Epidermal melanocyte (primary cell): Measurements from ENCODE around the gene RGS14.
"Not testable (repeated sequence)": the region's sequence is repeated elsewhere in the genome, so short reads cannot be mapped to it uniquely, and the experiment has no call there.

Experiments used
- DNase-seq: peaks from one replicate; pipeline ENCODE4 v3.0.0; 2011; ENCODE audit warnings: low spot score; ENCODE audit not compliant: insufficient read length

RGS14 gene

DNA sequence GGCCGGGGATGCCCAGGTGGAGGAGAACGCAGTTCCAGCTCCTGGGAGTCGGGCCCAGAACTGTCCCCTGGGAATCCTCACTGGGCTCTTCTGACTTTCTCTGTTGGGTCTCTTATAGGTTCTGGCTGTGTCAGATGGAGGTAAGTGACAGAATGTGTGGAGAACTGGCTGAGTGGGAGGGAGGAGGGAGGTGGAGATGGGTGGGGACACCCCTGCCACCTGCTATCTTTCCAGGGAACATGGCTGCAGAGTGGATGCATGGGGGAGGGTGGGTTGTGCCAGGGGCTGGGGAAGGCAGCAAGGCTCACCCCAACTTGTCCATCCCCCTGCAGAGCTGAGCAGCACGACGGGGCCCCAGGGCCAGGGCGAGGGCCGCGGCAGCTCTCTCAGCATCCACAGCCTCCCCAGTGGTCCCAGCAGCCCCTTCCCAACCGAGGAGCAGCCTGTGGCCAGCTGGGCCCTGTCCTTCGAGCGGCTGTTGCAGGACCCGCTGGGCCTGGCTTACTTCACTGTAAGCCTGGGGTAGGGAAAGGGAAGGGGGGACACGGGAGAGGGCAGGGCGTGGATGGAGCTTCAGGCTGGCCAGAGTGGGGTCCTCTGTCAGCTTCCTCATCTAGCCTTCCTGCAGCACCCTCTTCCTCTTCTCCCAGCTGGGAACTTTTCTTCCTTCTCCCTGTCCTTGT lies 8.3 kb downstream of the RGS14 start:
- DNase-seq = no peak

DNA sequence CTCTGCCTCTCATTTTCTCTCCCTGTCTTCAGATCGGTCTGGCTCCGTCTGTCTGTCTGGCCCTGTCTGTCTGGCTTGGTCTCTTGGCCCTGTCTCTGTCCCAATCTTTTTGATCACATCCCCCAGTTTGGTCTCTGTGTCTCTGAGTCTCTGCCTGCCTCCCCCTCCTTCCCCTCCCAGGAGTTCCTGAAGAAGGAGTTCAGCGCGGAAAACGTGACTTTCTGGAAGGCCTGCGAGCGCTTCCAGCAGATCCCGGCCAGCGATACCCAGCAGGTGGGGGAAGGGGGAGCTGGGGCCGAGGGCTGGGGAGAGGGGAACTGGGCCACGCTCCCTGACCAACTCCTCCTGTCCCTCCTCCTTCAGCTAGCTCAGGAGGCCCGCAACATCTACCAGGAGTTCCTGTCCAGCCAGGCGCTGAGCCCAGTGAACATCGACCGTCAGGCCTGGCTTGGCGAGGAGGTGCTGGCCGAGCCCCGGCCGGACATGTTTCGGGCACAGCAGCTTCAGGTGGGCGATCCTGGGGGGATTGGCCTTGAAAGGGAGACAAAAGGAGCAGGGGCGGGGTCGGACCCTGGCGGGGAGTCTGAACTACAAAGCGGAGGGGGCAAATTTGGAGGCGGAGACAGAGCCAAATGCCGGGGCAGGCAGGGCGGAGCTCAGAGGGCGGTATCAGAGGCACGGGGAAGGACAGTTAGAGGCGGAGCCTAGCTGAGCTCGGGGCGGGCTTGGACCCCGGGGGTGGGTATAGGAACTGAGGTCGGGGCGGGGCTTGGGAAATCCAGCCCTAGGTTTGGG lies 9.0 kb downstream of the RGS14 start:
- DNase-seq = peak; percentile 97

DNA sequence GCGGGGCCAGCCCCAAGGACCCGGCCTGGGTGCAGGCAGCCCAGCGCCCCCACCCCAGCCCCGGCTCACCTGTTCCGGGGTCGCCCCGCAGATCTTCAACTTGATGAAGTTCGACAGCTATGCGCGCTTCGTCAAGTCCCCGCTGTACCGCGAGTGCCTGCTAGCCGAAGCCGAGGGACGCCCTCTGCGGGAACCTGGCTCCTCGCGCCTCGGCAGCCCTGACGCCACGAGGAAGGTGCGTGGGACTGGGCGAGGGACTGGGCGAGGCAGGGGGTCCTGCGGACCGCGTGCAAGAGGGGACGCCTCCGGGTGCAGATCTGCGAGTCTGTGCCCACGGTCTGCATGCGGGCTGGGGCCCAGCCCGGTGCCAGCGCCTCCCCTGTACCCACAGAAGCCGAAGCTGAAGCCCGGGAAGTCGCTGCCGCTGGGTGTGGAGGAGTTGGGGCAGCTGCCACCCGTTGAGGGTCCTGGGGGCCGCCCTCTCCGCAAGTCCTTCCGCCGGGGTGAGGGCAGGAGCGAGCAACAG lies 9.7 kb downstream of the RGS14 start:
- no peak for DNase-seq

DNA sequence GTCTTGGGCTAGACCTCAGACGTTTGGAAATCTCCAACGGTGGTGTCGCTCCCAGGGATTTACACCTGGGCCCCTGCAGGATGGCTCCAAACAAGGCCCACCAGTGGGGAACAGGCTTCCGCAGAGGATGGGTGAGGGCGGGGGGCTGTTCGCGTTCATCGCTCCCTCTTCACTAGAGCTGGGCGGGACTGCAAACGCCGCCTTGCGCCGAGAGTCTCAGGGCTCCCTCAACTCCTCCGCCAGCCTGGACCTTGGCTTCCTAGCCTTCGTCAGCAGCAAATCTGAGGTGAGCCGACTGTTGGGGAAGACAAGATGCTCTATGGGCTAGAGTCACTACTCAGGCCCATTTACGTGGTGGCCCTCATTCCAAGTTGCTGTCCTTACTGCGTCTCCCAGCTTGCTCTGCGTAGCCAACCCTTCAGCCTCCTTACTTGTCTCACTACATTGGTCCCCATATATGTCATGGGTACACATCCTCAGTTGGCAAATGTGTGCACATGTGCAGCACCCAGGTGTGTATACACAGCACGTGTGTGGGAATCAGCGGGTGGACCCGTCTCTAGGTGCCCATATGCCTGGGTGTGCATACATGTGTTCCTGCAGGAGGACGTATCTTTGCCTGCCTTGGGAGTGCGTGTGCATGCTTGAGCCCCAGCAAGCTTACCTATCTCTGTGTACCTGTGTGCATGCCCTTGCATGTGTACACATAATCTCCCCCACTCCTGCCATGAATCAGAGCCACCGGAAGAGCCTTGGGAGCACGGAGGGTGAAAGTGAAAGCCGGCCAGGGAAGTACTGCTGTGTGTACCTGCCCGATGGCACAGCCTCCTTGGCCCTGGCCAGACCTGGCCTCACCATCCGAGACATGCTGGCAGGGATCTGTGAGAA lies 10.5 kb downstream of the RGS14 start:
- peak; percentile 13 for DNase-seq

DNA sequence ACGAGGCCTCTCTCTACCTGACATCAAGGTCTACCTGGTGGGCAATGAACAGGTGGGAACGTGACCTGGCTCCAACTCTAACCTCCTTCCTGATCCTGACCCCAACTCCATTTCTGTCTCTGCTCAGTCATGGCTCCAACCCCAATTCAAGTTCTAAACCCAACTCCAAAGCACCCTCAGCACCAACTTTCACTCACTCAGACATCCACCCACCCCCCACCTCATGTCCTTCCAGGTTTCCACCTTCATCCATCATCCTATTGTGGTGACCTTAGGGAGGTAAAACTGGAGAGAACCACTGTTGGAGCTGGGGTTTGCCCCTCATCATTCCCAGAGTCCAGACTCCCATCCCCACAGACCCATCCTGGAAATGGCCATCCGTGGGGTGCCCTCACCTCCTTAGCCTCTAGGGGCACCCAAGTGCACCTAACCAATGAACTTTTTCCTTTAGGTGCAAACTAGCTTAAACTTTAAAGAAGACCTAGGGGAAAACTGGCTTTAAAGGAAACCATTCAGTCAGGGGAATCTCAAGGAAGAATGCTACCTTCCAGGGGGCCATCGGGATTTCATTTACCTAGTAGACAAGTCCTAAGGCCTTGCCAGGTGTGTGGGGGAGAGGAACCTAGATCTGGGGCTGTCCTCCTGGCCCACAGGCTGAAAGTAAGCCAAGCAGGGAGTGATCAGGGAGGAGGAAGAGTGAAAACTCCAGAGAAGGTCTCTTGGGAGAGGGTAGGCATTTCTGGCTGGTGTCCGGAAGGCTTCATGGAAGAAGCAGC lies 11.3 kb downstream of the RGS14 start:
- DNase-seq = peak; percentile 49

DNA sequence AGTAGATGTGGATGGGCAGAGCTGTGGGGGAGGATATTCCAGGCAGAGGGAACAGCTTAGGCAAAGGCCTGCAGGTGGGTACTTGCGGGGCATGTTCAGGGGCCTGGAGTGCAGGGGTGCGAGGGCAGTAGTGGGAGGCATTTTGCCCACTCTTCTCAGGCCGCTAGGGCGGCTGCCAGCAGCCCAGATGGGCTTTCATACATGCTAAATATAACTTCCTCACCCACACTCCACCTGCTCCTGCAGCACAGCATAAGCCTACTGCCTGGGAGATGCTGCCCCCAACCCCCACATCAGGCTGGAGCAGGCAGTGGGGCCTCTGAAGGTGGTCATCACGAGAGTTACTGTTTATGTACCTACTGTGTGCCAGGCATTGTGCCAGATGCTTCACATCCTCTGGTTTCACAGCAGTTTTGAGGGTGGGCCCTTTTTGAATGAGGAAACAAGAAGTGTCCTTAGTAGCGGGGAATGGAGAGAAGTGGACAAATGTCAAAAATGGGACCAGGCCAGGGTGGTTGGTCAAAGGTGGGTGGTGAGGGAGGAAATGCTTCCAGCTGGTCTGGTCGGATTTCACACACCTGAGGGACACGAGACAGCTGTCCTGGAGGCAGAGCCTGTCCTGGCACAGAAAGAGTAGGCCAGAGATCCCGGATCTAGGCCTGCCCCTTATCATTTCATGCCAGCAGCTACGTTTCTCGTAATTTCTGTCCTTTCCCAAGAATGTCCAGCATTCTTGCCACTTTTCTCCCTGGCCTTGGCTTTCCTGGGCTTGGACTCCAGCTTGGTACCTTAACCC lies 12.1 kb downstream of the RGS14 start:
- DNase-seq = peak; percentile 16

DNA sequence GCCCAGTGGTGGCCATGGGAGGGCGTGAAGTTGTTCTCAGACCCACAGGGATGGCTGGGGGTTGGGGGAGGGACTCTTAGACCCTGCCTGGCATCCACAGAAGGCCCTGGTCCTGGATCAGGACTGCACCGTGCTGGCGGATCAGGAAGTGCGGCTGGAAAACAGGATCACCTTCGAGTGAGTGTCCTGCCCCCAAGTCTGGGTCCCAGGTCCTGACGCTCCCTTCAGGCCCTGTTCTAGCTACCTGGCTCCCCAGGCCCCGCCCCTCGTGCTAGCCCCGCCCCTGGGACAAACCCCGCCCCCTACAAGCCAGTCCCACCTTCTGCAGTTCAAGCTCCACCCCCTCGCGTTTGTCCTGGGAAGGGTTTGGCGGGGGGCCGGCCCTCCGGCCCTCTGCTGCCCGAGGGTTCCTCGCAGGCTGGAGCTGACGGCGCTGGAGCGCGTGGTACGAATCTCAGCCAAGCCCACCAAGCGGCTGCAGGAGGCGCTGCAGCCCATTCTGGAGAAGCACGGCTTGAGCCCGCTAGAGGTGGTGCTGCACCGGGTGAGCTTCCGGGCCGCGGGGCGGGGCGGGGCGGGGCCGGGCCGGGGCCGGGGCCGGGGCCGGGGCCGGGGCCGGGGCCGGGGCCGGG lies 12.9 kb downstream of the RGS14 start:
- DNase-seq = peak; percentile 88

DNA sequence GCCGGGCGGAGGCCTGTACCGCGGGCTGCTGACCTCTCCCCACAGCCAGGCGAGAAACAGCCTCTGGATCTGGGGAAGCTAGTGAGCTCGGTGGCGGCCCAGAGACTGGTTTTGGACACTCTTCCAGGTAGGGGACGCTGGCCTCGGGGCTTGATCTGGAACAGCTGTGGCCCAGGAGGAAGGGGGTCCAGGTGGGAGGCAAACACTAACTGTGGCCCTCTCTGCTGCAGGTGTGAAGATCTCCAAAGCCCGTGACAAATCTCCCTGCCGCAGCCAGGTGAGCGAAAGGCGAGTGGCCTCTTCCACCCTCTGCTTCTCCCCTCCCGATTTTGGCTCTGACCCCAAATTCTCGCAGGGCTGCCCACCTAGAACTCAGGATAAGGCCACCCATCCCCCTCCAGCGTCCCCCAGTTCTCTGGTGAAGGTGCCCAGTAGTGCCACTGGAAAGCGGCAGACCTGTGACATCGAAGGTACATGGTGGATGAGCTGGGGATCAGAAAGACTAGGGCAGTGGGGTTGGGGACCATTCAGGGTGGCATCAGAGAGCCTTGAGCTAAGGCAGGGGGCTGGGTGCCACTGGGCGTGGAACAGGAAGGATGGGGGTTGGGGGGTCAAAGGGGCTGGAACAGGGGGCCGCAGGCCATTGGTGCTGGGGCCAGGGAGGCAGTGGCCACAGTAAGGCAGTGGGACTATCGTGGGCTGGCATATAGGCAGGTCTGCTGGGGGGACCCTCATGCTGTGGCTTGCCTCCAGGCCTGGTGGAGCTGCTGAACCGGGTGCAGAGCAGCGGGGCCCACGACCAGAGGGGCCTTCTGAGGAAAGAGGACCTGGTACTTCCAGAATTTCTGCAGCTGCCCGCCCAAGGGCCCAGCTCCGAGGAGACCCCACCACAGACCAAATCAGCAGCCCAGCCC lies 13.7 kb downstream of the RGS14 start:
- DNase-seq = no peak

DNA sequence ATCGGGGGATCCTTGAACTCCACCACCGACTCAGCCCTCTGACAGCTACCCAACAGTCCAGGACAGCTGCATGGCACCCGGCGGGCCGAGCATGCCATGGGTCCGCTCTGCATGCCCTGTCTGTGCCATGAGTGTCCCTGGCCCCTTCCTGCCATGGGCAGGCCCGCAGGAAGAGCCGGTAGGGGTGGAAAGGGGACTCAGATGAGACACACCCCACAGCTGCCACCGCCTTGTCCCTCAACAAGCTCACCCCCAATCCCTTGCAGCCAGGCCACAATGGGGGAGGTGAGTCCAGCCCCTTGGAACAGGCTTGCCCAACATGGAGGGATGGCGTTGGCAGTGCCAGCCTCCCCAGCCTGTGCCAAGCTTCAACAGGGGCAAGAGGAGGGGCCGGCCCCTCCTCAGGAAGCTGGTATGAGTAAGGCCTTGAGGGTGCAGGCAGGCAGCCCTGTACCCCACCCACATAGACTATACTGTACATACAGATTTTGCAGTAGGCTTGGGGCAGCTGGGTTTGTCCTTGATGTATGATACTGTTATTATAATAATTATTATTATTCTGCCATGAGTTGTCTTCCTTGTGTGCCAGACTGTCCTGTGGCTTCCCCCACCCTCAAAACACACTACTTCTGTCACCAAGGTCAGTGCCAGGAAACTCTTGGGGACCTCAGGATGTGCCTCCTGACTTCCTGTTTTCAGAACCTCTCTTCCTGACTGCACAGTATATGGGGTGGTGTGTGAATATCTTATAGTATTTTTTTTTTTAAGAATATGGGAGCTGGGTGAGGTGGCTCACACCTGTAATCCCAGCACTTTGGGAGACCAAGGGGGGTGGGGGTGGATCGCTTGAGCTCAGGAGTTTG lies 14.5 kb downstream of the RGS14 start:
- DNase-seq = no peak

DNA sequence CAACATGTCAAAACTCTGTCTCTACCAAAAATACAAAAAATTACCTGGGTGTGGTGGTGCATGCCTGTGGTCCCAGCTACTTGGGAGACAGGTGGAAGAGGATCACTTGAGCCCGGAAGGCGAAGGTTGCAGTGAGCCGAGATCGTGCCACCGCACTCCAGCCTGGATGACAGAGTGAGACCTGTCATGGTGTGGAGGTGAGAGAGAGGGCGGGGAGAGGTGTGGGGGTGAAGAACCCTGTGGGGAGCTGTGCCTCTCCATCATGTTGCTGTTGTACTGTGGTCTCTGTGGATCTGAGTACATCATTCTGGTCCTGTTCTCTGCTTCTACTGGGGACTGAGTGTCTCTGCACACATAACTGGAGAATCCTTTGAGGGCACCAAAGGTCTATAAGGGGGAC lies 15.2 kb downstream of the RGS14 start:
- DNase-seq = no peak

DNA sequence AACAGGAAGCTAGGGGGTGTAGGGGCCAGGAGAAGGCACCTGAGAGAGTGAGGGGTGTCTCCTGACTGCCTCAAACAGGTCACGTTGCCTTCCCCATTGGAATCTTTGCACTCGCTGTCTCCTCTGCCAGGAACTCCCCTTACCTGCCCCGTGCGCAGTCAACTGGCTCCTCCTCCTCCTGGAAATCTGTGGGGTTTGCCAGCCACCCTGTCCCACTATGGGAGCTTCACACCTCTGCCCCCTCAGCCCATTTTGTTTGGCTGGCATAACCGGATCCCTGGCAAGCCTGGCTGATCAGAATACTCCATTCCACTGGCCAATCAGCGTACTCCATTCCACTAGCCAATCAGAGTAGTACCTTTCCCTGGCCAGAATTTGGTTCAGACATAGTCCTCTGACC lies 16.1 kb downstream of the RGS14 start:
- no peak for DNase-seq

DNA sequence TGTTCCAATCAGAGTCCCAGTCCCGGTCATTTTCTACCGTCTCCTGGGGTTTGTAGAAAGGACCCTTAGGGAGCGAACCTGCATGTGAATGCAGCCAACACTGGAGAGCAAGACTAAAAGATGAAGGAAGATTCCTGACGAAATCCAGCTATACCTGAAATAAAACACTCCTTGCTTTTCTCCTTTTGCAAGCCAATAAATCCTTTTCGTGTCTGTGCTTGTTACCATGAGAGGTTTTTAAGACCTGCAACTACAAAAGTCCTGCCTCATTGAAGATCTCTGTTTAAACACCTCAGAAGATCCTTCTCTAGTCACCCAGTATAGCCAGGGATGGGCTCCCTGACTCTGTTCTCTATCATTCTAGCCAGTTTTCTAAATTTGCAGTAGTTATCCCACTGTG lies 16.5 kb downstream of the RGS14 start:
- DNase-seq = no peak

DNA sequence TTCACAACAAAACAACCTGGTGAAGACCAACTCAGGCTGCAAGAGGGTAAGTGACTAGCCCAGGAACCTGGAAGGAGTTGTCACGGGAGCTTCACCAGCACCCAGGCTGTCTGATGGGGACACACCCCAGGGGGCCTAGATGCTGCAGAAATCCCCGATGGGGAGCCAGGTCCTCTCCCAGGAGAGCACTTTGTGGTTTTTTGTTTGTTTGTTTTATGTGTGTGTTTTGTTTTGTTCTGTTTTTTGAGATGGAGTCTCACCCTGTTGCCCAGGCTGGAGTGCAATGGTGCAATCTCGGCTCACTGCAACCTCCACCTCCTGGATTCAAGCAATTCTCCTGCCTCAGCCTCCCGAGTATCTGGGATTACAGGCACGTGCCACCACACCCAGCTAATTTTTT lies 17.8 kb downstream of the RGS14 start:
- DNase-seq = not testable (repeated sequence)

DNA sequence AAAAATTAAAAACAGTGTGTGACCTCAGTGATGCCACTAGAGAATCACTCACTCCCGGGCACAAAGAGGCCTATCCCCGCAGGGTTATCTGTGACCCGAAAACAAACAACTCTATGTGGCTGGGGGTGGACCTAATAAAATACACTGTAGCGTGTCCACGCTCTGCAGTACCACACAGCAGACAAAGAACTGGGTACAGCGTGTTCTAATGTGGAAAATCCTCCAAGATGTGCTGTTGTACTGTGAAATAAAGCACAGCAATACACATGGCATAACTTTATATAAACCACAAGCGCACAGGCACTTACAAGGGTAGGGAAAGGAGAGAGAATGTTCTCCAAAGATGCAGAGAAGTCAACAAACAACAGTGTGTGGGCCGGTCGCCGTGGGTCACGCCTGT lies 18.4 kb downstream of the RGS14 start:
- DNase-seq = no peak

DNA sequence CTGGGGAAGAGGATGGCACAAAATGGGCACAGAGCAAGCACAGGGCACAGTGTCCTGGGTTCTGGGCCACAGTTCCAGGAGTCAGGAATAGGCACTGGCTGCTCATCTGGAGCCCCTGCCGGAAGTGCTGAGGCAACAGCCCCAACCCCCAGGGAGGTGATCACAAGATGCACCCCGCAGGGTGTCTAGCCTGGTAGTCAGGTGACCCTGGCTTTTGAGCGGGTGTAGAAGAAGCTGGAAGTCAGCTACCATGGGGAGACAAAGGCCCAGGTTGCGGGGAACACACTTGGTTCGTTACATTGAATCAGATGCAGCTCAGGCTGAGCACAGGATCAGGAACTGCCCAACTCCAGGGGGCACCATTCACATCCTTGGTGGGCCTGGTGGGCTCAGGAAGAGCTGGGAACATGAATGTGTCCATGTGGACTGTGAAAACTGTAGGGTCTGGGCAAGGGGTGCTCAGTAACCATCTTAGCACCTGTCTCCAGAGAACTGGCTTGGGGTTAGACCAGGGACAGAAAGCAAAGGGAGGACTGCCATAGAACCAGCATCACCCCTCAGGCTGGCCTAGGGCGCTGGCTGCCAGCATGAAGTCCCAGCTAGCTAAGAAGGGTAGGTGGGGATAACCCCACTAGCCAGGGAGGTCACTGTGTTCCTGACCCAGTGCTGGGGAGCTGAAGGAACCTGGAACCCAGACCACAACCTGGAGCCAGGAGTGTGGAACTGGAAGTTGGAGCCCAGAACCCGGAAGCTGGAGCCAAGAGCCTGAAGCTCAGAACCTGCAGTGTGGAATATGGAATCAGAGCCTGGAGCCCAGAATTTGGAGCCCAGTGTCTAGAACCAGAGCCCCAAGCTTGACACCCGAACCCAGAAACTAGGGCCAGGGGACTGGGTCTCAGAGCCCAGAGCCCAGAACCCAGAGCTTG lies 20.4 kb downstream of the RGS14 start:
- no peak for DNase-seq
